ENCODE measurements around the gene PRDM8. TPM values are rescaled to one million over a fixed set of nuclear protein-coding genes. Genes with fewer than 3 reads are reported as not detected.

The PRDM8 gene
- total RNA-seq, 4 donors from 2014 or later = 0.49 to 1.9 (median 1.1) TPM

DNA sequence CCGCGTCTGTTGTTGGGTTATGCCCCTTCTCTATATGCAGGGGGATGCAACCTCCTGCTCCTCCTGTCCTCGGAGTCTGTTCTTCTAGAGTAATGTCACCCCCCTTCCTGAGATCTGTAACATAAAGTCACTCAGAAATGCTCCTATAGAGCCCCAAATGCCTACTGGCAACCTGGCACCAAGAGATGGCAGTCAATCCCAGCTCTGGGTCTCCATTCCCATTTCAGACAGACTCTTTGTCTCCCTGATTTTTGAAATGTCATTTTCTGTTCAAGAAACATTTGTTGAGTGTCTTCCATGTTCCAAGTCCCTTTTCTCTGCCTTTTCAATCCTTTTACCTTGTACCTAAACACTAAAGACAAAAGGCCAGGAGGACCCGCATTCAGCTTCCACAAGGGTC lies 9.6 kb upstream of the PRDM8 start:
- Histone ChIP-seq H3K9me3 (no peaks in the 10 kb centered on the region), H3K27ac (no peak overlapping the region), H3K27me3 (peaks cover 72% of the 10 kb centered on the region), H3K4me1 (peaks cover 44% of the 10 kb centered on the region), H3K4me3 (no peak overlapping the region), H3K36me3 (no peaks in the 10 kb centered on the region)
- WGBS = 92% methylated on average over 4 of the region's 4 CpGs
- no peak for DNase-seq (ENCODE audit: low spot score in 2 of 2)
- TF ChIP-seq EP300 (IDR thresholded peaks at IDR 0.05) (no peak), CTCF (IDR thresholded peaks at IDR 0.05) (no peak), POLR2A (IDR thresholded peaks at IDR 0.05) (no peak), POLR2AphosphoS5 (IDR thresholded peaks at IDR 0.05) (no peak)

DNA sequence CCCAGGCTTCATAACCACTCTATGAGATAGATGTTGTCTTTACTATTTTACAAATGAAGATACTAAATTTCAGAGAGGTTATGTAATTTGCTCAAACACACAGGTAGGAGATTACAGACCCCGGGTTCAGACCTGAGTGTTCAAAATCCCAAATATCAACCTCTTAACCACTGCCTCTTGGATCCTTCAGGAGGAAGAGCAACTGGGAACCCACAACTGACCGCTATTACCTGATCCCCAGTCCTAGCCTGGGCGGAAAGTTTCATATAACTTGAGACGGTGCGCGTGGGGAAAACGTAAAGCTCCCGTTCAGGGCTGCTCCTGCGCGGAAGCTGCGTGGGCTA lies 8.9 kb upstream of the PRDM8 start:
- TF ChIP-seq POLR2AphosphoS5 (IDR thresholded peaks at IDR 0.05) = no peak
- no peak for TF ChIP-seq EP300 (IDR thresholded peaks at IDR 0.05)
- TF ChIP-seq CTCF (IDR thresholded peaks at IDR 0.05) = no peak
- TF ChIP-seq POLR2A (IDR thresholded peaks at IDR 0.05) = no peak
- 84% methylated on average over 11 of the region's 11 CpGs for WGBS
- H3K4me3 ChIP-seq = no peak overlapping the region
- H3K9me3 ChIP-seq = no peaks in the 10 kb centered on the region
- DNase-seq (ENCODE audit: low spot score in 2 of 2) = no peak
- peaks cover 39% of the 10 kb centered on the region for H3K4me1 ChIP-seq
- H3K27me3 ChIP-seq = peaks cover 77% of the 10 kb centered on the region
- no peak overlapping the region for H3K27ac ChIP-seq
- no peaks in the 10 kb centered on the region for H3K36me3 ChIP-seq

- no peaks in the 10 kb centered on the region for H3K36me3 ChIP-seq
- no peak overlapping the region for H3K27ac ChIP-seq
- no peaks in the 10 kb centered on the region for H3K9me3 ChIP-seq
- peaks cover 77% of the 10 kb centered on the region for H3K27me3 ChIP-seq
- TF ChIP-seq CTCF (IDR thresholded peaks at IDR 0.05) = no peak
- TF ChIP-seq EP300 (IDR thresholded peaks at IDR 0.05) = no peak
- no peak for TF ChIP-seq POLR2A (IDR thresholded peaks at IDR 0.05)
- no peak for TF ChIP-seq POLR2AphosphoS5 (IDR thresholded peaks at IDR 0.05)
- no peak for DNase-seq (ENCODE audit: low spot score in 2 of 2)
- H3K4me1 ChIP-seq = peaks cover 34% of the 10 kb centered on the region
- H3K4me3 ChIP-seq = no peak overlapping the region
- WGBS = 67% methylated on average over 20 of the region's 43 CpGs
These were observed 8.4 kb upstream of the PRDM8 start for GRCh38 chr4:80188801-80189458.

DNA sequence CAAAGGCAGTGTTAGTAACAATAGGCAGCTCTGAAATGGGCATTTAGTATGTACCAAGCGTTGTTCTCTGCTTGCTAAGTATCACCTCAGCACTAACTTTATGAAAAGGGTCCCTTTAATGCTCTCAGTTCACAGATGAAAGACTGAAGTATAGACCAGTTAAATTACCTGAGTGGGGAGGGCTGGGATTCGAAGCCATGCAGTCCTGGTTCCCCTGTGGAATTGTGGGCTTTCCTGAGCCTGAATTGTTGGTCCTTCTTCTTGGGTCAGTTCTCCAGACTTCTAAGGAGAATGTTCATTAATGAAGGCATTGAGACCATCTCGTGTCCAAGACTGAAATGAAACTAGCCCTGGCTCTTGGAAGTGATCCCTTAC lies 7.7 kb upstream of the PRDM8 start:
- Histone ChIP-seq H3K9me3 (no peaks in the 10 kb centered on the region), H3K27me3 (peaks cover 79% of the 10 kb centered on the region), H3K36me3 (no peaks in the 10 kb centered on the region), H3K4me3 (peak overlapping the region; percentile 15), H3K4me1 (peaks cover 27% of the 10 kb centered on the region), H3K27ac (no peak overlapping the region)
- no peak for TF ChIP-seq POLR2AphosphoS5 (IDR thresholded peaks at IDR 0.05)
- DNase-seq (ENCODE audit: low spot score in 2 of 2) = no peak
- WGBS = 74% methylated on average over 3 of the region's 3 CpGs

GRCh38 chr4:80189956-80190677 lies 7.2 kb upstream of the PRDM8 start:
- Histone ChIP-seq H3K4me1 (peaks cover 22% of the 10 kb centered on the region), H3K4me3 (peak overlapping the region; percentile 15), H3K9me3 (no peaks in the 10 kb centered on the region), H3K36me3 (no peaks in the 10 kb centered on the region), H3K27me3 (peaks cover 74% of the 10 kb centered on the region), H3K27ac (no peak overlapping the region)
- no peak for TF ChIP-seq CTCF (IDR thresholded peaks at IDR 0.05)
- WGBS = 65% methylated on average over 28 of the region's 36 CpGs
- DNase-seq (ENCODE audit: low spot score in 2 of 2) = no peak
